ENCODE results near the gene PRDX1.

The PRDX1 gene

DNA sequence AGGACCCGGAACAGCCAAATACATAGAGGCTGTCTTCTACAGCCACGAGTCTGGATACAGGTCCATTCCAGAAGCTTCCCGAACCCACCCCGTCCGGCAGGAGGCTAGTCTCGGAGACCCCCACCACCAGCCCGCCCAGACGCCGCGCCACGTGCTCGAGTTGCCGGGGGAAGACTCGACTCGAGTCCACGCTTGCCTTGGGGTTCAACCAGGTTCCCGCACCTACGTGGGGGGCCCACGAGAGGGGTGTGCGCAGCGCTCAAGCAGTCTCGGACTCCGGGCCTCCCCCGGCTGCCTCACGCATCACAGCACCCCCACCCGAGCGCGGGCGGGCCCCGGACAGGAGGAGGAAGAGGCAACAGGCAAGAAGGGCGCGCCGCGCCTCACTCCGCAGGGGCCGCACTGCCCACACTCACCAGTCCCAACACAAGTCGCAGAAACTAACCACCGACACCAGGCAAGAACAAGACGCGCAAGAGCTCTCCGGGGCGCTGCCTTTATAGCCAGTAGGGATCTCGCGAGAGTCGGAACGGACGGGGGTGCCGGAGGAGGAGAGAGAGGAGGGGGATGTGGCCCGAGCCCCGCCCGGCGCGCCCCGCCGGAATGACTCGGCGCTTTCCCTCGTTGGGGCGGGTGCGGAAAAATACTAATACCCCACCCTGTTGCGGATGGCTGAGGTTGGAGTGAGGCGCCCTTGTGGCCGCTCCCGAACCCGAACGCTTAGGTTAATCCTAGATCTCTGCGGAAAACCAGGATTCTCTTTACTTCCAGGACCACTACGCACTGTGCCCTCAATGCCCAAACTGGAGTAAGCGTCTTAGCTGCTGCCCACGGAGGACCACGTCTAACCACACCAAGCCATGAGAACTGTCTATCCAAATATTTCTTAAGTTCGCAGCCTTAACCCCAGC lies at the start of gene PRDX1:
PRDX1 (minus strand) TSS at position 472 of the 911 bp plus-strand sequence. CDS start 2,841 bp downstream, outside the sequence.
- Histone ChIP-seq H3K4me3 (ENCODE audit: low read depth, low read length) (peak within 1 kb of the TSS; percentile 91), H3K9ac (ENCODE audit: low read depth, low read length) (peak within 1 kb of the TSS; percentile 95), H3K9me3 (ENCODE audit: control insufficient read depth, insufficient read depth, low read length) (no peaks in the 10 kb centered on the region), H3K27ac (ENCODE audit: low read depth, low read length) (peak within 1 kb of the TSS; percentile 96), H3K4me1 (ENCODE audit: control insufficient read depth, insufficient read depth, low read length) (peaks cover 33% of the 10 kb centered on the region), H3K27me3 (ENCODE audit: control insufficient read depth, insufficient read depth, low read length) (no peaks in the 10 kb centered on the region), H3K36me3 (ENCODE audit: control insufficient read depth, insufficient read depth, low read length) (peaks cover 24% of the 10 kb centered on the region)

GRCh38 chr1:45570631-45571030 lies 48.9 kb upstream of the PRDX1 start:
- Histone ChIP-seq H3K27me3 (ENCODE audit: control insufficient read depth, insufficient read depth, low read length) (no peaks in the 10 kb centered on the region), H3K9me3 (ENCODE audit: control insufficient read depth, insufficient read depth, low read length) (no peaks in the 10 kb centered on the region), H3K36me3 (ENCODE audit: control insufficient read depth, insufficient read depth, low read length) (peaks cover 51% of the 10 kb centered on the region), H3K4me3 (ENCODE audit: low read depth, low read length) (no peak overlapping the region), H3K9ac (ENCODE audit: low read depth, low read length) (no peak overlapping the region), H3K27ac (ENCODE audit: low read depth, low read length) (no peak overlapping the region), H3K4me1 (ENCODE audit: control insufficient read depth, insufficient read depth, low read length) (peaks cover 13% of the 10 kb centered on the region)

- H3K4me1 ChIP-seq (ENCODE audit: control insufficient read depth, insufficient read depth, low read length) = peaks cover 13% of the 10 kb centered on the region
- H3K36me3 ChIP-seq (ENCODE audit: control insufficient read depth, insufficient read depth, low read length) = peaks cover 55% of the 10 kb centered on the region
- H3K27ac ChIP-seq (ENCODE audit: low read depth, low read length) = no peak overlapping the region
Measured at GRCh38 chr1:45569962-45570581, 48.4 kb upstream of the PRDX1 start.

GRCh38 chr1:45569571-45569961 lies 47.9 kb upstream of the PRDX1 start:
- Histone ChIP-seq H3K4me3 (ENCODE audit: low read depth, low read length) (no peak overlapping the region), H3K36me3 (ENCODE audit: control insufficient read depth, insufficient read depth, low read length) (peaks cover 55% of the 10 kb centered on the region), H3K4me1 (ENCODE audit: control insufficient read depth, insufficient read depth, low read length) (peaks cover 13% of the 10 kb centered on the region), H3K27me3 (ENCODE audit: control insufficient read depth, insufficient read depth, low read length) (no peaks in the 10 kb centered on the region), H3K27ac (ENCODE audit: low read depth, low read length) (no peak overlapping the region), H3K9ac (ENCODE audit: low read depth, low read length) (no peak overlapping the region), H3K9me3 (ENCODE audit: control insufficient read depth, insufficient read depth, low read length) (no peaks in the 10 kb centered on the region)

More at GRCh38 chr1:45569962-45570581, 48.4 kb upstream of the PRDX1 start:
- no peaks in the 10 kb centered on the region for H3K27me3 ChIP-seq (ENCODE audit: control insufficient read depth, insufficient read depth, low read length)
- H3K9me3 ChIP-seq (ENCODE audit: control insufficient read depth, insufficient read depth, low read length) = no peaks in the 10 kb centered on the region
- H3K4me3 ChIP-seq (ENCODE audit: low read depth, low read length) = no peak overlapping the region
- H3K9ac ChIP-seq (ENCODE audit: low read depth, low read length) = no peak overlapping the region

DNA sequence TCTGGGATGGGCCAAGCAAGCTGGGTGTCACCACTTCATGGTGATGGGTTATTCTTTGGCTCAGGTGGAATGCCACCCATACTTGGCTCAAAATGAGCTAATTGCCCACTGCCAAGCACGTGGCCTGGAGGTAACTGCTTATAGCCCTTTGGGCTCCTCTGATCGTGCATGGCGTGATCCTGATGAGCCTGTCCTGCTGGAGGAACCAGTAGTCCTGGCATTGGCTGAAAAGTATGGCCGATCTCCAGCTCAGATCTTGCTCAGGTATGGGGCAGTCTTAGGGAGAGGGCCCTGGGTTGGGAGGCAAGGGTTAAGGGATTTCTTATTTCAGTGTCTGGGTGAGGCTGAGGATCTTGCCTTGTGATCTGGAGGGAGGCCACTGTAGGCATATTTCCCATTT lies 46.7 kb upstream of the PRDX1 start:
- Histone ChIP-seq H3K36me3 (ENCODE audit: control insufficient read depth, insufficient read depth, low read length) (peaks cover 65% of the 10 kb centered on the region), H3K27me3 (ENCODE audit: control insufficient read depth, insufficient read depth, low read length) (no peaks in the 10 kb centered on the region), H3K9ac (ENCODE audit: low read depth, low read length) (no peak overlapping the region), H3K4me3 (ENCODE audit: low read depth, low read length) (no peak overlapping the region), H3K27ac (ENCODE audit: low read depth, low read length) (no peak overlapping the region), H3K9me3 (ENCODE audit: control insufficient read depth, insufficient read depth, low read length) (no peaks in the 10 kb centered on the region), H3K4me1 (ENCODE audit: control insufficient read depth, insufficient read depth, low read length) (peaks cover 7% of the 10 kb centered on the region)

DNA sequence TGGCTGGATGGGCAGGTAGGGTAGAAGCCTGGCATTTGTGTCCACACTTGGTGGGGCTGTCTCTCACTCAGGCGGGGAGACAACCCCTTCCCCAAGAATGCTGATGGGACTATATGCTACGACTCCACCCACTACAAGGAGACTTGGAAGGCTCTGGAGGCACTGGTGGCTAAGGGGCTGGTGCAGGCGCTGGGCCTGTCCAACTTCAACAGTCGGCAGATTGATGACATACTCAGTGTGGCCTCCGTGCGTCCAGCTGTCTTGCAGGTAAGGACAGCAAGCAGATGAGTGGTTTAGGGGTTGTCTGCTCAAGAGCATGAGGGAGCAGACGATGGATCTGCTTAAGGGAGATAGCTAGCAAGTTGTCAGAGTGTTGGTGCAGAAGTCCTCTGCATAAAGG lies 46.2 kb upstream of the PRDX1 start:
- Histone ChIP-seq H3K9me3 (ENCODE audit: control insufficient read depth, insufficient read depth, low read length) (no peaks in the 10 kb centered on the region), H3K9ac (ENCODE audit: low read depth, low read length) (no peak overlapping the region), H3K4me1 (ENCODE audit: control insufficient read depth, insufficient read depth, low read length) (peaks cover 3% of the 10 kb centered on the region), H3K27me3 (ENCODE audit: control insufficient read depth, insufficient read depth, low read length) (no peaks in the 10 kb centered on the region), H3K36me3 (ENCODE audit: control insufficient read depth, insufficient read depth, low read length) (peaks cover 69% of the 10 kb centered on the region), H3K4me3 (ENCODE audit: low read depth, low read length) (no peak overlapping the region), H3K27ac (ENCODE audit: low read depth, low read length) (no peak overlapping the region)

GRCh38 chr1:45566722-45567121 lies 45.0 kb upstream of the PRDX1 start:
- Histone ChIP-seq H3K4me3 (ENCODE audit: low read depth, low read length) (no peak overlapping the region), H3K9ac (ENCODE audit: low read depth, low read length) (no peak overlapping the region), H3K9me3 (ENCODE audit: control insufficient read depth, insufficient read depth, low read length) (no peaks in the 10 kb centered on the region), H3K36me3 (ENCODE audit: control insufficient read depth, insufficient read depth, low read length) (peaks cover 79% of the 10 kb centered on the region), H3K27me3 (ENCODE audit: control insufficient read depth, insufficient read depth, low read length) (no peaks in the 10 kb centered on the region), H3K4me1 (ENCODE audit: control insufficient read depth, insufficient read depth, low read length) (no peaks in the 10 kb centered on the region), H3K27ac (ENCODE audit: low read depth, low read length) (no peak overlapping the region)

DNA sequence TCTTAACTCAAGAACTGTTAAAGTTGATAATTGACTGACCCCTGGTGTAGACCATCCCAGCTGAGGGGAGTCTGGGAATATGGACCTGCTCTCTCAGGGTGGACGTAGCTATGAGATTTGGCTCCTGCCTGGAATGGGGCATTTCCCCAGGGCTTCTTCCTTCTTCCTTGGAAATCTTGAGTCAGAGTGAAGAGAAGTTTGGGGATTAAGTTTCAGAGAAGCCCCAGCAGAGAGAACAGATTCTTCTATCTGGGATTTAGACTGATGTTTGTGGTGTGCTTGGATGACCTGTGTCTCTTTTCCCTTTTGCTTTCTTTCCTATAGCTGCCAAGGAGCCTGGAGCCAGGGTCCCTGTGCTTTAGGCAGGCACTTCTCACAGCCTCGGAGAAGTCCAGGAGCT lies 42.2 kb upstream of the PRDX1 start:
- Histone ChIP-seq H3K4me1 (ENCODE audit: control insufficient read depth, insufficient read depth, low read length) (no peaks in the 10 kb centered on the region), H3K27ac (ENCODE audit: low read depth, low read length) (no peak overlapping the region), H3K9ac (ENCODE audit: low read depth, low read length) (no peak overlapping the region), H3K9me3 (ENCODE audit: control insufficient read depth, insufficient read depth, low read length) (no peaks in the 10 kb centered on the region), H3K4me3 (ENCODE audit: low read depth, low read length) (no peak overlapping the region), H3K27me3 (ENCODE audit: control insufficient read depth, insufficient read depth, low read length) (no peaks in the 10 kb centered on the region), H3K36me3 (ENCODE audit: control insufficient read depth, insufficient read depth, low read length) (peaks cover 78% of the 10 kb centered on the region)

DNA sequence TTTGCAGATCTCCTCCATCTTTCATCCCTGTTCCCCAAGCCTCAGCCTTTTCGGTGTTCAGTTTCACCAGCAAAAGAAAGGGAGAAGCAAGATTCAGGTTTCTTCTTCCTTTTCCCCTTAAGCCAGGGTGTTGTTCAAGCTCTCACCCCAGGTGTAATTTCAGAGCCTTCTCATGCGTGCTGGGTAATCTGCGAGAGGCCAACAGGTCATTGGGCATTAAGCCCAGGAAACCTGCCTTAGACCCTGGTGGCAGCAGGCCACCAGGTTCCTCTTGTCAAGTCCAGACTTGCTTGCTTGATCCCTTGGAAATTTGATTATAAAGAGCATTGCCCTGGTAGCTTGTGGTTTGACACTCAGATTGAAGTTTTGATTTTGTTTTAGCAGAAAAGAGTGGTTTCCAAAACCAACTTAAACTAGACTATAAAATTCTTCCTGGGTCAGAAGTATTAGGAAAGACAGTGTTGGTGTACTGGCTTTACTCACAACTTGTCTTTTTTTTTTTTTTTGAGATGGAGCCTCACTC lies 35.8 kb upstream of the PRDX1 start:
- H3K27me3 ChIP-seq (ENCODE audit: control insufficient read depth, insufficient read depth, low read length) = no peaks in the 10 kb centered on the region
- peaks cover 71% of the 10 kb centered on the region for H3K36me3 ChIP-seq (ENCODE audit: control insufficient read depth, insufficient read depth, low read length)
- H3K9ac ChIP-seq (ENCODE audit: low read depth, low read length) = no peak overlapping the region
- H3K4me1 ChIP-seq (ENCODE audit: control insufficient read depth, insufficient read depth, low read length) = no peaks in the 10 kb centered on the region
- H3K27ac ChIP-seq (ENCODE audit: low read depth, low read length) = no peak overlapping the region
- H3K9me3 ChIP-seq (ENCODE audit: control insufficient read depth, insufficient read depth, low read length) = no peaks in the 10 kb centered on the region
- no peak overlapping the region for H3K4me3 ChIP-seq (ENCODE audit: low read depth, low read length)

DNA sequence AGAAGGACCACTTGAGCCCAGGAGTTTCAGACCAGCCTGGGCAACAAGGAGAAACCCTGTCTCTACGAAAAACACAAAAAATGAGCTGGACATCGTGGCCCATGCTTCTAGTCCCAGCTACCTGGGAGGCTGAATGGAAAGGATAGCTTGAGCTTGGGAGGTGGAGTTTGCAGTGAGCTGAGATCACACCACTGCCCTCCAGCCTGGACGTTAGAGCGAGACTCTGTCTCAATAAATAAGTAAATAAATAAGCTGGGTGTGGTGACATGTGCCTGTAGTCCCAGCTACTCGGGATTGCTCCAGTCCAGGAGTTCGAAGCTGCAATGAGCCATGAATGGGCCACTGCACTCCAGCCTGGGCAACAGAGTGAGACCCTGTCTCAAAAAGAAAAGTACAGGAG lies 32.5 kb upstream of the PRDX1 start:
- H3K36me3 ChIP-seq (ENCODE audit: control insufficient read depth, insufficient read depth, low read length) = peaks cover 57% of the 10 kb centered on the region
- H3K9me3 ChIP-seq (ENCODE audit: control insufficient read depth, insufficient read depth, low read length) = no peaks in the 10 kb centered on the region
- H3K27me3 ChIP-seq (ENCODE audit: control insufficient read depth, insufficient read depth, low read length) = no peaks in the 10 kb centered on the region
- no peak overlapping the region for H3K27ac ChIP-seq (ENCODE audit: low read depth, low read length)
- peaks cover 6% of the 10 kb centered on the region; the same call in 1 of the 2 replicates for H3K4me1 ChIP-seq (ENCODE audit: control insufficient read depth, insufficient read depth, low read length)
- H3K9ac ChIP-seq (ENCODE audit: low read depth, low read length) = no peak overlapping the region
- no peak overlapping the region for H3K4me3 ChIP-seq (ENCODE audit: low read depth, low read length)

DNA sequence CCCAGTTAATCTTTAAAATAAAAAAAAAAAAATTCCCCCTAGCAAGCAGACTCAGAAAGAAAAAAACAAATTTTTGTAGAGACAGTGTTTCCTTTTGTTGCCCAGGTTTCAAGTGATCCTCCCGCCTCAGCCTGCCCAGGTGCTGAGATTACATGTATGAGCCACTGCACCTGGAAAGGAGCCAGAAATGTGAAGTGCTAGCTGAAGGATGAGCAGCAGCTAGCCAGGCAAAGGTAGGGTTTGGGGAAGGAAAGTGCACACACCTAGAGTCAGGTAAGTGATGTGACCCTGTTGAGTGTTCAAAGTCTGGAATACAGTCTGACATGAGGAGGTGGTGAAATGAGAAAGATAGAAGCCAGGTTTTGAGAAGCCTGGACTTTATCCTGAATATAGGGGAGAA lies 30.6 kb upstream of the PRDX1 start:
- no peaks in the 10 kb centered on the region for H3K9me3 ChIP-seq (ENCODE audit: control insufficient read depth, insufficient read depth, low read length)
- H3K4me1 ChIP-seq (ENCODE audit: control insufficient read depth, insufficient read depth, low read length) = peaks cover 6% of the 10 kb centered on the region; the same call in 1 of the 2 replicates
- H3K36me3 ChIP-seq (ENCODE audit: control insufficient read depth, insufficient read depth, low read length) = peaks cover 45% of the 10 kb centered on the region
- H3K27me3 ChIP-seq (ENCODE audit: control insufficient read depth, insufficient read depth, low read length) = no peaks in the 10 kb centered on the region
- H3K4me3 ChIP-seq (ENCODE audit: low read depth, low read length) = peak overlapping the region; percentile 89
- no peak overlapping the region for H3K9ac ChIP-seq (ENCODE audit: low read depth, low read length)
- no peak overlapping the region for H3K27ac ChIP-seq (ENCODE audit: low read depth, low read length)

Measured in HUES48 (cell line).